Cardiac septum (tissue), 1 donor: ENCODE results near the gene PNPLA2. TPM values are rescaled to one million over a fixed set of nuclear protein-coding genes. Genes with fewer than 3 reads are reported as not detected.

Experiments
- DNase-seq: peaks from one replicate; pipeline ENCODE4 v3.0.0-alpha.2; 2020; ENCODE audit warnings: low spot score
- intact Hi-C: fragments of 100-400 bp; cut with DNase I; formaldehyde crosslinking; loops from one replicate; pipeline ENCODE4 v1.14.0; 2022
- long read RNA-seq: library from polyadenylated mRNA; unstranded; transcript quantifications from one replicate; pipeline ENCODE4 v2.0.0, GENCODE V29; 2021
- total RNA-seq: library from RNA; stranded (reverse); fragmentation: NEBNext Ultra II Directional; extraction: Animal tissue kit (Norgen Biotek cat#: 25700); gene quantifications from one replicate; pipeline ENCODE4 v1.2.1, GENCODE V29; 2021
- donor health status: DM: no; HTN: no; CAD: no.

Gene PNPLA2
- 209 TPM for total RNA-seq
- long read RNA-seq, partial matches to known transcripts = 110 of 122 reads
- long read RNA-seq, other reads (novel, unspliced or antisense) = 12 of 122 reads

DNA sequence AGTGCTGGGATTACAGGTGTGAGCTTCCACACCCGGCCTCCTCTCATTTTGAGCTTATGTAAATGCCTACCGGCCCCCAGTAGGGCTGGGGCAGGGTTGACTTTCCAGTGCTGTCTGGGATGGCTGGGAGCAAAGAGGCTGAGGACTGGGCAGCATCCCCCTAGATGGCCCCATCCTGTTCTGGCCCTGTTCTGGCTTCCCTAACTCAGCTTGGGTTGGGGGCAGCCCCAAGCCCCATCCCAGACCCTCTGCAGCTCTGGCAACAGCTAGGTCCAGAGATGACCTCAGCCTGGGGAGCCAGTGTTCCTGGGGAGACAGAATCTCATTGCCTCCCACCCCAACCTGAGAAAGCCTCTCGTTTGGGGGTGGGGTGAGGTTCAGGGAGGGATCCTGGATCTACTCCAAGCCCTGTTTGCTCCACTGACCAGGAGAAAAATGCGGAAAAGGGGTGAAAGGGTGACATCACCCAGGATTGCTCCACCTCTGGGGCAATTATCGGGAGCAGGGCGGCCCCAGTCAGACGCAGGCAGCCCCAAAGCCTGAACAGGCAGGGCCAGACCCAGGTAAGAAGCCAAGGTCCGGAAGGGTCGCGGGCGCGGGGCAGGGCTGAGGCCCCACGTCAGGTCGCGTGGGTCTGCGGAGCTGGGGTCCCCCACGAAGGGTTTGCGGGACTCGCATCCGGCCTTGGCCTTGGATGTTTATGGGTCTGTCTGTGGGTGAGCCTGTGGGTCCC, at the start of gene PNPLA2:
PNPLA2 (plus strand) TSS at position 519 of the 733 bp plus-strand sequence. CDS start 805 bp downstream, outside the sequence.
- DNase-seq = peak; percentile 80
- intact Hi-C loops = no loop called here

- intact Hi-C loops = no loop called here
- no peak for DNase-seq
Observed at GRCh38 chr11:769887-770641, 48.6 kb upstream of the PNPLA2 start.

DNA sequence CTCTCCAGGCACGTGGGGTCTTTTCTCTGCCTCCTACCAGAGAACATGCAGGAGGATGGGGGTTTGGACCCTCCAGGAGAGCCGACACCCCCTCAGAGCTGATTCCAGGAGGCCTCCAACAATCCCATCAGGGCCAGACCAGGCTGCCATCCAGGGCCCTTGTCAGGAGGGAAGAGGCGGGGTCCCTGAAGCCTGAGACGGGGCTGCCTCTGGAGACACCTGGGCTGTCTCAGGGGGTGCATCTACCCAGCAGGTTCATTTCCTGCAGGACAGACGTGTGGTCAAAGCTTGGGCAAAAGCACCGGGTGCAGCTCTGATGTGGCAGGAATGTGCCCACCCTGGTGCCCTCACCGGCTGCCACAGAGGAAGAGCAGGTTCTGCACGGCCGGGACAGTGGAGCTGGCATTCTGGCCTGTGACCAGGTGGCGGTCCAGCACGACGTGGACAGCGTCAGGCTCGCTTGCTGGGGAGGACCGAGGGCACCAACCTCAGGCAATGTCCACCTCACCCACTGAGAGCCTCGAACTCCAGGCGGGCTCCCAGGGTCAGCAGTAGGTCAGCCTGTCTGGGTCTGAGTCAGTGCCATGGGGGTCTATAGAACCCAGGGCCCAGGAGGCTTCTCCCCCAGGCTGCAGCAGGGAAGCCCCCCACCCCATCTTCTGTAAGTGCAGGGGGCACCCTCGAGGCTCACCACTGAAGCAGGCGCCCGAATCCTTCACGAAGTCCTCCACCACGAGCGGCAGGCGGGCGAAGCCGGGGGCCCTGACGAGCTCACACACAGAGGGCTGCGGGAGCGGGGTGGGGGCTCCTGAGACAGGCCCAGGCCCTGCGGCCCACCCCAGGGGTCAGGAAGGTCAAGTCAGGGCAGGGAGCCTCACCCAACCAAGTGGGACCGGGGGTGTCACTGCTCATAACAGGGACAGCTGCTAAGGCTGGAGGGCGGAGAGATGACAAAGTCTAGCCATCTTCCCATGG, 47.8 kb upstream of the PNPLA2 start:
- intact Hi-C loops = no loop called here

GRCh38 chr11:771617-772204, 47.0 kb upstream of the PNPLA2 start:
- intact Hi-C loops = no loop called here
- no peak for DNase-seq

More for the DNA sequence above, 47.8 kb upstream of the PNPLA2 start:
- DNase-seq = no peak

- DNase-seq = no peak
- intact Hi-C loops = no loop called here
Observed at GRCh38 chr11:772429-773390, 46.0 kb upstream of the PNPLA2 start.

- DNase-seq = no peak
Observed at GRCh38 chr11:773425-773824, 45.3 kb upstream of the PNPLA2 start.

GRCh38 chr11:773830-774229, 44.9 kb upstream of the PNPLA2 start:
- DNase-seq = no peak
- intact Hi-C loops = no loop called here

More at GRCh38 chr11:773425-773824, 45.3 kb upstream of the PNPLA2 start:
- intact Hi-C loops = no loop called here

- intact Hi-C loops = no loop called here
- no peak for DNase-seq
Observed at GRCh38 chr11:774873-775592, 43.7 kb upstream of the PNPLA2 start.

DNA sequence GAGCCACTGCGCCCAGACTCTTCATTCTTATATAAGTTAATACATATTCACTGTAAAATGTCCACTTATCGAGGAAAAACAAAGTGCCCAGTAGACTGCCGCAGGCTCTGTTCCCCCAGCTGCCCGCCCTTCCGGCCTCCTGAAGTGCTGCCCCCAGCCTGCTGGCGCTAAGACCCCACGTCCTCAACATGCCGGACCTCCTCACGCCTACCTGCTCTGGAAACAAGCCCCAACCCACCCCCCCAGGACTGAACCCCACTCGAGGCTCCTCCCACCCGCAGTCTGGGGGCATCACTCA, 42.5 kb upstream of the PNPLA2 start:
- DNase-seq = no peak
- intact Hi-C loops = no loop called here

GRCh38 chr11:776561-777287, 42.0 kb upstream of the PNPLA2 start:
- intact Hi-C loops = no loop called here
- DNase-seq = no peak

GRCh38 chr11:777288-778255, 41.1 kb upstream of the PNPLA2 start, which contains the start of gene GATD1:
GATD1 (minus strand) TSS chr11:777487; CDS start chr11:777462, 25 bp downstream.
- intact Hi-C loops = no loop called here
- DNase-seq = peak; percentile 97

DNA sequence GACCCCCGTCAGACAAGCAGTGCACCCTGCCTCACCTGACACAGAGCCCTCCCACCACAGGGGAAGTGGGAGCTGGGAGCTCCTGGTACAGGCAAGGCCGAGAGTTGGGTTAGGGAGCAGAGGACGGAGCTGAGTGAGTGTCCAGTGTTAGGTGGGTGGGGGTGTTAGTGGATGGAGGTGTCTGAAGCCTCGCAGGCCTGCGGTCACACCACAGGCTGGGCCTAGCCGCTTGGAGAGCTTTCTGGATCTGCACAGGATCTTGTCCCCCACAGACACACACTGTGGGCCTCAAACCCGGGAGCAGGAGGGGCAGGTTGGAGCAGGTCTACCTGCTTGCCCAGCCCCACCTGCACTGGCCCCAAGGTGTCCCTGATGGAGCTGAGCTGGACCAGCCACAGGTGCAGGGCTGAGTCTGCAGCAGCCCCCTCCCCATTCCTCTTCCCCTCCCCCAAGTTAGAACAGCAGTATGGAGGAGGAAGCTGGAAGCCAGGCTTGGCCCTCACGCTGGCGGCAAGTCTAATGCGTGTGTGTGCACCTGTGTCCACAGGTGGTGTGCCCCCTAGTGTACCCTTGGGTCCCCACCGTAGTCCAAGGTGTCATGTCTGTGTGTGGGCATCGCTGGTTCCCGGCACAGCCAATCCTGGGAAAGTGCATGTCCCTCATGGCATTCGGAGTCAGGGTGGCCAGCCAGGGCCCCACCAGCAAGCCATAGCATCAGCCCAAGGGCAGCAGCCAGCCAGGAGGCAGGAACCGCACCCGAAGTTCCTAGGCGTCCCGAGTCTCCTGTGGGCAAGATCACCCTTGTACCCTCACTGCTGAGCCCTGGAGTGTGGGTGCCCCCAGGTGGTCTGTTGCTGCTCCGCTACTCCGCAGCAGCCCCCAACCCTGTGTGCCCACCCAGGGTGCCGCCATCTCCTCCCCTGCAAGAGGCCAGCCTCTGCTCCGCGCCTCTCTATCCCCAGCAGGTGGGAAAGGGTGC, 39.4 kb upstream of the PNPLA2 start:
- intact Hi-C loops = no loop called here
- no peak for DNase-seq

DNA sequence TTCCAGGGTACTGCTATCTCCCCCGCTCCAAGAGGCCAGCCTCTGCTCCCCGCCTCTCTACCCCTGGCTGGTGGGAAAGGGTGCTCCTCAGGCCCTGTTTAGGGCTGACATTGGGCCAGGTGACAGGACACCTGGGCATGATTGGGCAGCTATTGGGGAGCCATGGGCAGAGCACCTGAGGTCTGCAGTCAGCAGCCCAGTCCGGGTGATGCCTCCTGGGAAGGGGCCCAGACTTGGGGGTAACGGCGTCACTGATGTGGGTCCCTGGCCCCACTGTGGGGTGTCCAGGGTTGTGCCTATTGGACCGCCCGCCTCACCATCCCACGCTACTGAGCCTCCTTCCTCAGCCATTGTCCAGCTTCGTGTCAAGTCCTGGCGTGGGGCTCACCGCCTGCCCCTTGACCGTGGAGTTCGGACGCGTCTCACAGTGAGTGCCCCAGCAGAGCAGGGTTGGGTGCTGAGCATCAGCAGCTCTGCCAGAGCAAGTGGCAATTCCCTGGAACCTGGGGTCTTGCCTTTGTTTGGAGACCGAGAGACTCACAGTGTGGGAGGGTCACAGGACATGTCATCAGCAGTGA, 38.7 kb upstream of the PNPLA2 start:
- no peak for DNase-seq
- intact Hi-C loops = no loop called here
